K562 (cell line): Measurements from ENCODE around the gene ABCC10. TPM values are rescaled to one million over a fixed set of nuclear protein-coding genes. Genes with fewer than 3 reads are reported as not detected.
A peak's percentile ranks its signal among the peaks of the same experiment; 100 is the strongest.
"Not testable (repeated sequence)": the region's sequence is repeated elsewhere in the genome, so short reads cannot be mapped to it uniquely, and the experiment has no call there.

Experiments
- ARNT ChIP-seq, 2 experiments: fragments of 450-650 bp; IDR thresholded peaks; 2 replicates each; pipeline ENCODE4 v1.6.1; 2016; ENCODE audit warnings: mild to moderate bottlenecking in 1 of 2
- CBFA2T2 ChIP-seq: fragments of 450-650 bp; conservative IDR thresholded peaks from 2 replicates; pipeline ENCODE4 v1.6.1; 2017; ENCODE audit warnings: mild to moderate bottlenecking
- CBFA2T3 ChIP-seq: fragments of 450-650 bp; IDR thresholded peaks from 2 replicates; pipeline ENCODE4 v1.6.1; 2017
- CXXC5 ChIP-seq: fragments of 250-450 bp; sonication (Bioruptor Pico); IDR thresholded peaks from 2 replicates; pipeline ENCODE4 v1.8.0; 2022; ENCODE audit warnings: inconsistent platforms, mild to moderate bottlenecking, moderate library complexity
- EP300 ChIP-seq: IDR thresholded peaks from 2 replicates; pipeline ENCODE4 v1.6.1; 2012; ENCODE audit warnings: low read length, improper control_type of control experiment
- ETV5 ChIP-seq: sonication (generic); formaldehyde crosslinking; IDR thresholded peaks from 2 replicates; pipeline ENCODE4 v1.4.0; 2020; ENCODE audit warnings: low read depth, mild to moderate bottlenecking, missing genetic modification reagents
- FOSL1 ChIP-seq: fragments of 200-800 bp; sonication (Bioruptor generic); conservative IDR thresholded peaks from 2 replicates; pipeline ENCODE4 v1.6.1; 2016; ENCODE audit warnings: missing genetic modification characterization, missing compliant biosample characterization
- GATAD2A ChIP-seq: fragments of 450-650 bp; IDR thresholded peaks from 2 replicates; pipeline ENCODE4 v1.6.1; 2017
- KLF16 ChIP-seq: IDR thresholded peaks from 2 replicates; pipeline ENCODE4 v1.6.1; 2016; ENCODE audit warnings: antibody characterized with exemption
- NFIC ChIP-seq: fragments of 450-650 bp; IDR thresholded peaks from 2 replicates; pipeline ENCODE4 v1.6.1; 2017; ENCODE audit warnings: mild to moderate bottlenecking, inconsistent platforms
- NR2C2 ChIP-seq, 2 experiments: fragments of 200-800 bp in 1 of 2; sonication (Bioruptor generic) in 1 of 2; sonication (generic) in 1 of 2; formaldehyde crosslinking in 1 of 2; IDR thresholded peaks; 2 replicates each; pipeline versions ENCODE4 v1.6.1 to v1.8.0; 2016 to 2022; ENCODE audit warnings: mild to moderate bottlenecking in 1 of 2, missing compliant biosample characterization in 1 of 2, missing genetic modification characterization in 1 of 2, missing genetic modification reagents in 1 of 2
- NRF1 ChIP-seq, 2 experiments: fragments of 450-650 bp; IDR thresholded peaks in 1 of 2; conservative IDR thresholded peaks in 1 of 2; 2 replicates each; pipeline ENCODE4 v1.6.1; 2014; ENCODE audit warnings: mild to moderate bottlenecking in 2 of 2
- SMAD4 ChIP-seq: fragments of 250-450 bp; sonication (Bioruptor Pico); conservative IDR thresholded peaks from 2 replicates; pipeline ENCODE4 v1.8.0; 2021; ENCODE audit warnings: inconsistent platforms, mild to moderate bottlenecking, moderate library complexity
- SMARCA4 ChIP-seq: fragments of 450-650 bp; IDR thresholded peaks from 2 replicates; pipeline ENCODE4 v1.6.1; 2016
- SMARCE1 ChIP-seq: fragments of 450-650 bp; IDR thresholded peaks from 2 replicates; pipeline ENCODE4 v1.7.1; 2016; ENCODE audit warnings: mild to moderate bottlenecking
- SOX6 ChIP-seq: fragments of 450-650 bp; IDR thresholded peaks from 2 replicates; pipeline ENCODE4 v1.6.1; 2014; ENCODE audit warnings: mild to moderate bottlenecking
- TEAD1 ChIP-seq, 2 experiments: fragments of 450-650 bp in 1 of 2; sonication (generic) in 1 of 2; formaldehyde crosslinking; IDR thresholded peaks; 2 replicates each; pipeline versions ENCODE4 v1.4.0 to v1.8.0; 2020 to 2022; ENCODE audit warnings: mild to moderate bottlenecking in 2 of 2, missing genetic modification reagents in 1 of 2
- TEAD4 ChIP-seq, 2 experiments: sonication (generic) in 1 of 2; formaldehyde crosslinking in 1 of 2; IDR thresholded peaks; 2 replicates each; pipeline versions ENCODE4 v1.6.1 to v1.8.0; 2012 to 2022; ENCODE audit warnings: borderline replicate concordance in 1 of 2, inconsistent platforms in 1 of 2, low read length in 1 of 2, mild to moderate bottlenecking in 1 of 2, missing genetic modification reagents in 1 of 2
- polyA plus RNA-seq, 8 experiments: library from polyadenylated mRNA; depleted of rRNA in 4 of 8; stranded (reverse) in 5 of 8; unstranded in 3 of 8; fragments of >200 nt; fragmentation: Nextera tagmentation in 2 of 8; fragmentation: Illumina TruSeq in 1 of 8; extraction: Ambion mirVana in 2 of 8; extraction: Trizol in 1 of 8; gene quantifications; 2 replicates each; pipeline versions ENCODE4 v1.2.1 to v1.2.3, GENCODE V29; 2011 to 2014; ENCODE audit warnings: inconsistent platforms in 1 of 8, missing spikeins in 1 of 8
- total RNA-seq, 7 experiments: library from RNA; depleted of rRNA in 6 of 7; stranded (reverse); fragments of >200 nt in 6 of 7; fragmentation: Illumina TruSeq in 2 of 7; extraction: Trizol in 2 of 7; gene quantifications; 2 replicates each; pipeline versions ENCODE4 v1.2.1 to v1.2.3, GENCODE V29; 2011 to 2021; ENCODE audit warnings: low replicate concordance in 1 of 7
- TF ChIP-seq, protein P1 (sequence below): sonication (generic); IDR thresholded peaks from 2 replicates; pipeline ENCODE4 v1.6.1; 2016
- TF ChIP-seq, protein P2 (sequence below): fragments of 450-650 bp; IDR thresholded peaks from 2 replicates; pipeline ENCODE4 v1.6.1; 2016; ENCODE audit warnings: antibody characterized with exemption
- TF ChIP-seq, protein P3 (sequence below), 2 experiments: fragments of 150-350 bp in 1 of 2; IDR thresholded peaks; 2 replicates each; pipeline ENCODE4 v1.6.1; 2012 to 2016; ENCODE audit warnings: low read depth in 2 of 2, low read length in 2 of 2, mild to moderate bottlenecking in 1 of 2, moderate library complexity in 1 of 2
- TF ChIP-seq, protein P4 (sequence below), 2 experiments: fragments of 450-650 bp; conservative IDR thresholded peaks; 2 replicates each; pipeline ENCODE4 v1.6.1; 2017; ENCODE audit warnings: mild to moderate bottlenecking in 2 of 2, moderate library complexity in 2 of 2

Gene ABCC10
- total and polyA plus RNA-seq, 9 of the 15 experiments (the other 6 are each of a cell fraction or from before 2014, with no cell fraction given), result 2.4 to 29.1 (median 13.7) TPM

DNA sequence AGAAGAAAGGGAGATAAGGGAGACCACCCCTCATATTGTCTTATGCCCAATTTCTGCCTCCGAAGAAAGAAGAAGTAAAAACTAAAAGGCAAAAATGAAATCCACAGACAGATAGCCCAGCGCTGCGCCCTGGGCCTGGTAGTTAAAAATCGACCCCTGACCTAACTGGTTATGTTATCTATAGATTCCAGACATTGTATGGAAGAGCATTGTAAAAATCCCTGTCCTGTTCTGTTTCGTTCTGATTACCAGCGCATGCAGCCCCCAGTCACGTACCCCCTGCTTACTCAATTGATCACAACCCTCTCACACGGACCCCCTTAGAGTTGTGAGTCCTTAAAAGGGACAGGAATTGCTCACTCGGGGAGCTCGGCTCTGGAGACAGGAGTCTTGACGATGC lies 34.2 kb upstream of the ABCC10 start (continued):
- TF ChIP-seq ARNT (IDR thresholded peaks at IDR 0.05) (peak; percentile 40 to 82; a peak in 1 of 4 replicates), CBFA2T2 (peak; percentile 88), NRF1 (conservative IDR thresholded peaks at IDR 0.05 in 1 of 2, IDR thresholded peaks at IDR 0.05 in 1 of 2) (0 out of 4 replicates have a peak, but pooled peaks have one; percentile 16 to 26), NFIC (peak; percentile 56), ETV5 (CRISPR knock-in tag) (0 out of 2 replicates have a peak, but pooled peaks have one; percentile 21), CBFA2T3 (peak; percentile 90), TEAD1 (CRISPR knock-in tag; IDR thresholded peaks at IDR 0.05) (peak in 1 of 2 experiments; percentile 48; a peak in 1 of 4 replicates), SMARCE1 (peak; percentile 63; the same call in 1 of the 2 replicates), SMARCA4 (peak; percentile 82), CXXC5 (CRISPR knock-in tag) (peak; percentile 65), FOSL1 (0 out of 2 replicates have a peak, but pooled peaks have one; percentile 29), SOX6 (peak; percentile 90), SMAD4 (CRISPR knock-in tag) (peak; percentile 82), KLF16 (peak; percentile 74), EP300 (peak; percentile 54), NR2C2 (tag; IDR thresholded peaks at IDR 0.05) (peak; percentile 75; the same call in 1 of the 2 replicates), GATAD2A (peak; percentile 55; the same call in 1 of the 2 replicates), TEAD4 (IDR thresholded peaks at IDR 0.05; ENCODE audit: low read length) (peak; percentile 83)
- TF ChIP-seq, protein P1, sequence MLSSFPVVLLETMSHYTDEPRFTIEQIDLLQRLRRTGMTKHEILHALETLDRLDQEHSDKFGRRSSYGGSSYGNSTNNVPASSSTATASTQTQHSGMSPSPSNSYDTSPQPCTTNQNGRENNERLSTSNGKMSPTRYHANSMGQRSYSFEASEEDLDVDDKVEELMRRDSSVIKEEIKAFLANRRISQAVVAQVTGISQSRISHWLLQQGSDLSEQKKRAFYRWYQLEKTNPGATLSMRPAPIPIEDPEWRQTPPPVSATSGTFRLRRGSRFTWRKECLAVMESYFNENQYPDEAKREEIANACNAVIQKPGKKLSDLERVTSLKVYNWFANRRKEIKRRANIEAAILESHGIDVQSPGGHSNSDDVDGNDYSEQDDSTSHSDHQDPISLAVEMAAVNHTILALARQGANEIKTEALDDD, result peak; percentile 83
- TF ChIP-seq, protein P2, sequence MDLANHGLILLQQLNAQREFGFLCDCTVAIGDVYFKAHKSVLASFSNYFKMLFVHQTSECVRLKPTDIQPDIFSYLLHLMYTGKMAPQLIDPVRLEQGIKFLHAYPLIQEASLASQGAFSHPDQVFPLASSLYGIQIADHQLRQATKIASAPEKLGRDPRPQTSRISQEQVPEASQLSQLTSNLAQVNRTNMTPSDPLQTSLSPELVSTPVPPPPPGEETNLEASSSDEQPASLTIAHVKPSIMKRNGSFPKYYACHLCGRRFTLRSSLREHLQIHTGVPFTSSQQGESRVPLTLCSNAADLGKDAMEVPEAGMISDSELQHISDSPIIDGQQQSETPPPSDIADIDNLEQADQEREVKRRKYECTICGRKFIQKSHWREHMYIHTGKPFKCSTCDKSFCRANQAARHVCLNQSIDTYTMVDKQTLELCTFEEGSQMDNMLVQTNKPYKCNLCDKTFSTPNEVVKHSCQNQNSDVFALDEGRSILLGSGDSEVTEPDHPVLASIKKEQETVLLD, result 0 out of 2 replicates have a peak, but pooled peaks have one; percentile 26
- TF ChIP-seq, protein P3, sequence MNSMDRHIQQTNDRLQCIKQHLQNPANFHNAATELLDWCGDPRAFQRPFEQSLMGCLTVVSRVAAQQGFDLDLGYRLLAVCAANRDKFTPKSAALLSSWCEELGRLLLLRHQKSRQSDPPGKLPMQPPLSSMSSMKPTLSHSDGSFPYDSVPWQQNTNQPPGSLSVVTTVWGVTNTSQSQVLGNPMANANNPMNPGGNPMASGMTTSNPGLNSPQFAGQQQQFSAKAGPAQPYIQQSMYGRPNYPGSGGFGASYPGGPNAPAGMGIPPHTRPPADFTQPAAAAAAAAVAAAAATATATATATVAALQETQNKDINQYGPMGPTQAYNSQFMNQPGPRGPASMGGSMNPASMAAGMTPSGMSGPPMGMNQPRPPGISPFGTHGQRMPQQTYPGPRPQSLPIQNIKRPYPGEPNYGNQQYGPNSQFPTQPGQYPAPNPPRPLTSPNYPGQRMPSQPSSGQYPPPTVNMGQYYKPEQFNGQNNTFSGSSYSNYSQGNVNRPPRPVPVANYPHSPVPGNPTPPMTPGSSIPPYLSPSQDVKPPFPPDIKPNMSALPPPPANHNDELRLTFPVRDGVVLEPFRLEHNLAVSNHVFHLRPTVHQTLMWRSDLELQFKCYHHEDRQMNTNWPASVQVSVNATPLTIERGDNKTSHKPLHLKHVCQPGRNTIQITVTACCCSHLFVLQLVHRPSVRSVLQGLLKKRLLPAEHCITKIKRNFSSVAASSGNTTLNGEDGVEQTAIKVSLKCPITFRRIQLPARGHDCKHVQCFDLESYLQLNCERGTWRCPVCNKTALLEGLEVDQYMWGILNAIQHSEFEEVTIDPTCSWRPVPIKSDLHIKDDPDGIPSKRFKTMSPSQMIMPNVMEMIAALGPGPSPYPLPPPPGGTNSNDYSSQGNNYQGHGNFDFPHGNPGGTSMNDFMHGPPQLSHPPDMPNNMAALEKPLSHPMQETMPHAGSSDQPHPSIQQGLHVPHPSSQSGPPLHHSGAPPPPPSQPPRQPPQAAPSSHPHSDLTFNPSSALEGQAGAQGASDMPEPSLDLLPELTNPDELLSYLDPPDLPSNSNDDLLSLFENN (IDR thresholded peaks at IDR 0.05; ENCODE audit: low read depth in 2 of 2, low read length in 2 of 2), result peak in 1 of 2 experiments; percentile 30; a peak in 1 of 4 replicates
- TF ChIP-seq, protein P4, sequence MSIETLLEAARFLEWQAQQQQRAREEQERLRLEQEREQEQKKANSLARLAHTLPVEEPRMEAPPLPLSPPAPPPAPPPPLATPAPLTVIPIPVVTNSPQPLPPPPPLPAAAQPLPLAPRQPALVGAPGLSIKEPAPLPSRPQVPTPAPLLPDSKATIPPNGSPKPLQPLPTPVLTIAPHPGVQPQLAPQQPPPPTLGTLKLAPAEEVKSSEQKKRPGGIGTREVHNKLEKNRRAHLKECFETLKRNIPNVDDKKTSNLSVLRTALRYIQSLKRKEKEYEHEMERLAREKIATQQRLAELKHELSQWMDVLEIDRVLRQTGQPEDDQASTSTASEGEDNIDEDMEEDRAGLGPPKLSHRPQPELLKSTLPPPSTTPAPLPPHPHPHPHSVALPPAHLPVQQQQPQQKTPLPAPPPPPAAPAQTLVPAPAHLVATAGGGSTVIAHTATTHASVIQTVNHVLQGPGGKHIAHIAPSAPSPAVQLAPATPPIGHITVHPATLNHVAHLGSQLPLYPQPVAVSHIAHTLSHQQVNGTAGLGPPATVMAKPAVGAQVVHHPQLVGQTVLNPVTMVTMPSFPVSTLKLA (conservative IDR thresholded peaks at IDR 0.05), result peak in 1 of 2 experiments; percentile 28; a peak in 1 of 4 replicates
- not testable (repeated sequence) for TF ChIP-seq NR2C2 (CRISPR knock-in tag; IDR thresholded peaks at IDR 0.05); TEAD4 (CRISPR knock-in tag; IDR thresholded peaks at IDR 0.05; ENCODE audit: borderline replicate concordance)
